GM15510 (cell line): ENCODE results near the gene CSH2.
A peak's percentile ranks its signal among the peaks of the same experiment; 100 is the strongest.

Experiments
- POLR2A ChIP-seq: IDR thresholded peaks from 3 replicates; pipeline ENCODE4 v1.6.1; 2011; ENCODE audit warnings: borderline replicate concordance; ENCODE audit not compliant: insufficient read length; ENCODE audit errors: extremely low read depth

Gene CSH2

GRCh38 chr17:63855185-63855584 lies 18.3 kb downstream of the CSH2 start:
- TF ChIP-seq POLR2A: no peak

GRCh38 chr17:63854709-63855108 lies 18.8 kb downstream of the CSH2 start:
- TF ChIP-seq POLR2A: no peak

- TF ChIP-seq POLR2A: no peak
Observed at GRCh38 chr17:63853260-63853659, 20.2 kb downstream of the CSH2 start.

GRCh38 chr17:63850401-63850800 lies 23.1 kb downstream of the CSH2 start:
- no peak for TF ChIP-seq POLR2A

GRCh38 chr17:63848834-63849689 lies 24.4 kb downstream of the CSH2 start:
- TF ChIP-seq POLR2A: peak; percentile 34

GRCh38 chr17:63847525-63848249 lies 25.8 kb downstream of the CSH2 start:
- no peak for TF ChIP-seq POLR2A

- no peak for TF ChIP-seq POLR2A
Observed at GRCh38 chr17:63845509-63845908, 28.0 kb downstream of the CSH2 start.

GRCh38 chr17:63843910-63844677 lies 29.4 kb downstream of the CSH2 start:
- TF ChIP-seq POLR2A: no peak

- peak; percentile 40 for TF ChIP-seq POLR2A
Observed at GRCh38 chr17:63843387-63843888, 30.0 kb downstream of the CSH2 start.

- TF ChIP-seq POLR2A: peak; percentile 83
Observed at GRCh38 chr17:63842540-63843386, 30.7 kb downstream of the CSH2 start, which contains the start of gene SMARCD2. Gene SMARCD2 (minus strand): TSS chr17:63842685. CDS start chr17:63842674, 11 bp downstream.

- TF ChIP-seq POLR2A: no peak
Observed at GRCh38 chr17:63842173-63842539, 31.3 kb downstream of the CSH2 start.

- TF ChIP-seq POLR2A: no peak
Observed at GRCh38 chr17:63841350-63842172, 31.9 kb downstream of the CSH2 start.
